ENCODE data around the gene ATG2B.

DNA sequence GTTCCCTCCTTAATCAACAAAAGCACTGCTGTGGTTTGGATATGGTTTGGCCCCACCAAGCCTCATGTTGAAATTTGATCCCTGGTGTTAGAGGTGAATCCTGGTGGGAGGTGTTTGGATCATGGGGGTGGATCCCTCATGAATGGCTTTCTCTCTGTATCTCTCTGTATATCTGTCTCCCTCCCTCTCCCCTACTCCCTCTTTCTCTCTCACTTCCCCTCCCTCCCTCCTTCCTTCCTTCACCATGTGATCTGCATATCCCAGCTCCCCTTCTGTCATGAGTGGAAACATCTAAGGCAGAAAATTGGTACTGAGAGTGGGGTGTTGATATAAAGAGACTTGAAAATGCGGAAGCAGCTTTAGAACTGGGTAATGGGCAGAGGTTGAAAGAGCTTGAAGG is 5.4 kb upstream of the ATG2B start:
- TF ChIP-seq POLR2A (IDR thresholded peaks at IDR 0.05), result no peak
- TF ChIP-seq, protein P1, sequence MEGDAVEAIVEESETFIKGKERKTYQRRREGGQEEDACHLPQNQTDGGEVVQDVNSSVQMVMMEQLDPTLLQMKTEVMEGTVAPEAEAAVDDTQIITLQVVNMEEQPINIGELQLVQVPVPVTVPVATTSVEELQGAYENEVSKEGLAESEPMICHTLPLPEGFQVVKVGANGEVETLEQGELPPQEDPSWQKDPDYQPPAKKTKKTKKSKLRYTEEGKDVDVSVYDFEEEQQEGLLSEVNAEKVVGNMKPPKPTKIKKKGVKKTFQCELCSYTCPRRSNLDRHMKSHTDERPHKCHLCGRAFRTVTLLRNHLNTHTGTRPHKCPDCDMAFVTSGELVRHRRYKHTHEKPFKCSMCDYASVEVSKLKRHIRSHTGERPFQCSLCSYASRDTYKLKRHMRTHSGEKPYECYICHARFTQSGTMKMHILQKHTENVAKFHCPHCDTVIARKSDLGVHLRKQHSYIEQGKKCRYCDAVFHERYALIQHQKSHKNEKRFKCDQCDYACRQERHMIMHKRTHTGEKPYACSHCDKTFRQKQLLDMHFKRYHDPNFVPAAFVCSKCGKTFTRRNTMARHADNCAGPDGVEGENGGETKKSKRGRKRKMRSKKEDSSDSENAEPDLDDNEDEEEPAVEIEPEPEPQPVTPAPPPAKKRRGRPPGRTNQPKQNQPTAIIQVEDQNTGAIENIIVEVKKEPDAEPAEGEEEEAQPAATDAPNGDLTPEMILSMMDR (IDR thresholded peaks at IDR 0.05), result no peak
- TF ChIP-seq POLR2AphosphoS5 (IDR thresholded peaks at IDR 0.05), result no peak

Measured in prostate gland (tissue), 2 donors.